ENCODE results near the gene RAD9A.

Gene RAD9A

GRCh38 chr11:67391304-67392182 is at the start of gene RAD9A:
TSS of gene RAD9A (plus strand) at chr11:67391986. CDS start at chr11:67392045, 59 bp downstream.
- peak within 1 kb of the TSS; percentile 96 for H3K27ac ChIP-seq
- TF ChIP-seq, protein P1, sequence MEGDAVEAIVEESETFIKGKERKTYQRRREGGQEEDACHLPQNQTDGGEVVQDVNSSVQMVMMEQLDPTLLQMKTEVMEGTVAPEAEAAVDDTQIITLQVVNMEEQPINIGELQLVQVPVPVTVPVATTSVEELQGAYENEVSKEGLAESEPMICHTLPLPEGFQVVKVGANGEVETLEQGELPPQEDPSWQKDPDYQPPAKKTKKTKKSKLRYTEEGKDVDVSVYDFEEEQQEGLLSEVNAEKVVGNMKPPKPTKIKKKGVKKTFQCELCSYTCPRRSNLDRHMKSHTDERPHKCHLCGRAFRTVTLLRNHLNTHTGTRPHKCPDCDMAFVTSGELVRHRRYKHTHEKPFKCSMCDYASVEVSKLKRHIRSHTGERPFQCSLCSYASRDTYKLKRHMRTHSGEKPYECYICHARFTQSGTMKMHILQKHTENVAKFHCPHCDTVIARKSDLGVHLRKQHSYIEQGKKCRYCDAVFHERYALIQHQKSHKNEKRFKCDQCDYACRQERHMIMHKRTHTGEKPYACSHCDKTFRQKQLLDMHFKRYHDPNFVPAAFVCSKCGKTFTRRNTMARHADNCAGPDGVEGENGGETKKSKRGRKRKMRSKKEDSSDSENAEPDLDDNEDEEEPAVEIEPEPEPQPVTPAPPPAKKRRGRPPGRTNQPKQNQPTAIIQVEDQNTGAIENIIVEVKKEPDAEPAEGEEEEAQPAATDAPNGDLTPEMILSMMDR (conservative IDR thresholded peaks at IDR 0.05), result no peak

- H3K27ac ChIP-seq, result no peak overlapping the region
- TF ChIP-seq, protein P1 (conservative IDR thresholded peaks at IDR 0.05), result no peak
These were observed 47.5 kb upstream of the RAD9A start for GRCh38 chr11:67344264-67344663.

DNA sequence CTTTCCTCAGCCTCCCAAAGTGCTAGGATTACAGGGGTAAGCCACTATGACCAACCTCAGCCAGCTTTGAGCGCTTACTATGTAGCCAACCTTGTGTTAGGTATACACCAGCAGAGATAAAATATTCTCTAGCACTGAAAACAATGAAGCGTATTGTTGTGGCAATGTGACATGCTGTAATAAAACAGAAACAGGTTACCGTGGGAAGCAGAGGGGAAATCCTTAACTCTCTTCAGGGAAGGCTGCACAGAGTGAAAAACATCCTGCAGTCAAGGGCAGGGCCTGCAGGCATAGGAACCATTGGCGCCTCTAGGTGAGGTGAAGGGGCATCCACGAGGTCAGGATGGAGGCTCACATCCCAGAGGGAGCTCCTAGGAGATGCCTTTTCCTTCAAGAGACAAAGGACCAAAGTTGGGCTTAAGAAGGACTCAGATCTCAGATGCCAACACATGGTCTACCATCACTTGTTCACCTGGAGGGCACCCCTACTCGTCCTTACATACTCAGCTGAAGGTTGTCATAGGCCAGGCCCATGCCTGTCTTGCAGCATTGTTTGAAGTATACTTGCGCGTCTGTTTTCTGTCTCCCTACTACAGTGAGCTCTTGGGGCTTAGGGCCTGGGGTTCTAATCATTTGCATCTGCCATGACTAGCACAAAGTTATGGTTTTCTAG is 46.4 kb upstream of the RAD9A start:
- H3K27ac ChIP-seq, result peak overlapping the region; percentile 42
- TF ChIP-seq, protein P1 (conservative IDR thresholded peaks at IDR 0.05), result no peak

GRCh38 chr11:67345920-67346819 is 45.6 kb upstream of the RAD9A start:
- TF ChIP-seq, protein P1 (conservative IDR thresholded peaks at IDR 0.05), result peak; percentile 100
- peak overlapping the region; percentile 42 for H3K27ac ChIP-seq

DNA sequence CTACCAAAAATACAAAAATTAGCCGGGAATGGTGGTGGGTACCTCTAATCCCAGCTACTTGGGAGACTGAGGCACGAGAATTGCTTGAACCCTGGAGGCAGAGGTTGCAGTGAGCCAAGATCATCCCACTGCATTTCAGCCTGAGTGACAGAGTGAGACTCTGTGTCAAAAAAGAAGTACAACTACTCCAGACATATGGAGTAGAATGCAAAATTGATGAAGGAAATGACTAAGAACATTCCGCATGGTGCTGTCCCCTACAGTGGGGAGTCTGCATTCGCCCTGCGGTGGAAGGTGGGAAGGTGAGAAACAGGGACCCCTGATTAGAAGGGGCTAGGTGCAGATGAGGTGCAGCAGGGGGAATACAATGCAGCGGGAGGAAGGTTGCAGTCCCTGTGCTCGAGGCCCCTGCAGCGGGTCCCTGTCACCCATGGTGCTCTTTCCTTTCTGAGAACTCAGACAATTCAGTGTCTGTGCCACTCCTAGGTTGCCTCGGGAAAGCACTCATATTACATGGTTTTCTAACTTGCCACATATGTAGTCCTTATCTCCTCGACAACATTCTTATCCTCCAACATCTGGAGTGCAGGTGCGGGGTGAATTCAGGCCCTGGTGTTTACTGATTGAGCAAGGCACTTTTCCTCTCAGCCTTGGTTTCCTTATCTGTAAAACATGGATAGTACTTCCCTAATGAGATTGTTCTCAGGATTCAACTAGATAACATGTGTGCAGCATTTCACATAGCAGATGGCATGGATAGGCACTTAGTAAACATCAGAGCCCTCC is 43.6 kb upstream of the RAD9A start:
- no peak overlapping the region for H3K27ac ChIP-seq
- TF ChIP-seq, protein P1 (conservative IDR thresholded peaks at IDR 0.05), result no peak

DNA sequence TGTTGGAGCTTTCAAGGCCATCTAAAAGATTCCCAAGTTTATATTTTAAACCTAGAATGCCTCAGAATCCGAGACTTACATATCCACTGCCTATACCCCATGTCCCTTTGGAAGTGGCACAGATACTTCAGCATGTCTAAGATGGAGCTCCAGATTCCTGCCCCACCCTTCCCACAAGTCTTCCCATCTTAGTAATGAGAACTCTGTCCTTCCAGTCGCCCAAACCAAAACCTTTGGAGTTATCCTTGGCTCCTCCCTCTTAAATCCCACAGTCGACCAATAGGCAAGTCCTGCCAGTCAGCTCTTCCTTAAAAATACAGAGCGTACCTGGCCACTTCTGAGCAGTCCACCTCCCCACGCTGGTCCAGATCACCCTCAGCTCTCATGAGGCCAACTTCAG is 42.8 kb upstream of the RAD9A start:
- TF ChIP-seq, protein P1 (conservative IDR thresholded peaks at IDR 0.05), result no peak
- no peak overlapping the region for H3K27ac ChIP-seq

Data from VCaP (cell line).